Limb (tissue), 2 donors: ENCODE results near the gene SEL1L2.

Experiments used
- DNase-seq, 2 donors: peaks; one replicate each; pipeline ENCODE4 v3.0.0-alpha.2; 2016; ENCODE audit errors: extremely low spot score in 2 of 2

Gene SEL1L2

GRCh38 chr20:13817342-13817741, 173.1 kb downstream of the SEL1L2 start:
- no peak for DNase-seq

- DNase-seq = no peak
Observed at GRCh38 chr20:13816757-13817156, 173.7 kb downstream of the SEL1L2 start.

GRCh38 chr20:13814672-13815071, 175.7 kb downstream of the SEL1L2 start:
- DNase-seq = no peak

- no peak for DNase-seq
Observed at GRCh38 chr20:13813910-13814309, 176.5 kb downstream of the SEL1L2 start.

GRCh38 chr20:13810446-13810845, 180.0 kb downstream of the SEL1L2 start:
- no peak for DNase-seq

- DNase-seq = no peak
Observed at GRCh38 chr20:13809855-13810254, 180.6 kb downstream of the SEL1L2 start.

GRCh38 chr20:13809373-13809772, 181.0 kb downstream of the SEL1L2 start:
- DNase-seq = no peak

GRCh38 chr20:13800728-13801134, 189.7 kb downstream of the SEL1L2 start:
- DNase-seq = peak; percentile 71 to 87

- no peak for DNase-seq
Observed at GRCh38 chr20:13799974-13800373, 190.4 kb downstream of the SEL1L2 start.
